Activated T-helper 1 cell treated with anti-CD3 and anti-CD28 coated beads, Interleukin-12 subunit alpha, Interleukin-12 subunit beta, Interleukin-2, Interleukin-4 antibody, amounts not matched to agents 30 ng/mL and 10 ng/mL and 1 ng/mL, durations not matched to agents 14 hours and 24 hours and 36 hours (primary cell): ENCODE measurements around the gene INSL3. TPM values are rescaled to one million over a fixed set of nuclear protein-coding genes. Genes with fewer than 3 reads are reported as not detected.

Source experiments
- DNase-seq: peaks from one replicate; pipeline ENCODE4 v3.0.0; 2021; ENCODE audit warnings: low spot score
- H3K27ac Mint-ChIP-seq: one replicate; pipeline ENCODE4 v1.8.0; 2021; ENCODE audit warnings: mild to moderate bottlenecking, mixed read lengths
- H3K27me3 Mint-ChIP-seq: one replicate; pipeline ENCODE4 v1.8.0; 2022; ENCODE audit warnings: mild to moderate bottlenecking, moderate library complexity, mixed read lengths; ENCODE audit not compliant: insufficient read depth
- H3K36me3 Mint-ChIP-seq: one replicate; pipeline ENCODE4 v1.8.0; 2021; ENCODE audit warnings: low read depth, mixed read lengths
- H3K4me1 Mint-ChIP-seq: one replicate; pipeline ENCODE4 v1.8.0; 2021; ENCODE audit warnings: low read depth, mixed read lengths
- H3K4me3 Mint-ChIP-seq: one replicate; pipeline ENCODE4 v1.8.0; 2021; ENCODE audit warnings: mild to moderate bottlenecking, moderate library complexity, mixed read lengths
- H3K9me3 Mint-ChIP-seq: one replicate; pipeline ENCODE4 v1.8.0; 2021; ENCODE audit warnings: mixed read lengths
- intact Hi-C: fragments of 100-400 bp; cut with micrococcal nuclease; formaldehyde crosslinking; loops from one replicate; pipeline ENCODE4 v1.15.1; 2024
- total RNA-seq: library from RNA; stranded (reverse); gene quantifications from 2 replicates; pipeline ENCODE4 v1.2.3, GENCODE V29; 2022

INSL3 gene
- total RNA-seq, 1 donor from 2014 or later, result 9.3 TPM

DNA sequence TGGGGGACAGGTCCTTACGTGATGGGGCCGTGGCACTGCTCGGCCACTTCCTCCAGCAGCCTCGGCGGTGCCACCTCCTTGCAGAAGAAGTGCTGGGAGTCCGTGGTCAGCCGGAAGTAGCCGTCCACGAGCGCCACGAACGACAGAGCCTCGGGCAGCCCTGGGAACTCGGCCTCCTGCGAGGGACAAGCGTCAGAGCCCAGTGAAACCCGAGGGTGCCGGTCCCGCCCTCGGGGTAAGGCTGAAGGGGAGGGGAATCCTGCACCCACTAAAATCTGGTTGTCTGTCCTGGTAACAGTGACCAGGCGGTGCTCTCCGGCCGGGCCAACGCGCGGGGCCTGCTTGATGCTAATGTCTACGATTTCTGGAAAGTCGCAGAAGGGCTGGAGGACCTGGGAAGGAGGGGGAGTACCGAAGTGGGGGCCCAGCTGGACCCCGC, 20.1 kb upstream of the INSL3 start:
- H3K27me3 Mint-ChIP-seq, result no peaks in the 10 kb centered on the region
- H3K27ac Mint-ChIP-seq, result no peak overlapping the region
- H3K4me3 Mint-ChIP-seq, result no peak overlapping the region
- intact Hi-C loops, result no loop called here
- peaks cover 42% of the 10 kb centered on the region for H3K4me1 Mint-ChIP-seq
- no peak for DNase-seq
- H3K36me3 Mint-ChIP-seq, result peaks cover 56% of the 10 kb centered on the region
- no peaks in the 10 kb centered on the region for H3K9me3 Mint-ChIP-seq

DNA sequence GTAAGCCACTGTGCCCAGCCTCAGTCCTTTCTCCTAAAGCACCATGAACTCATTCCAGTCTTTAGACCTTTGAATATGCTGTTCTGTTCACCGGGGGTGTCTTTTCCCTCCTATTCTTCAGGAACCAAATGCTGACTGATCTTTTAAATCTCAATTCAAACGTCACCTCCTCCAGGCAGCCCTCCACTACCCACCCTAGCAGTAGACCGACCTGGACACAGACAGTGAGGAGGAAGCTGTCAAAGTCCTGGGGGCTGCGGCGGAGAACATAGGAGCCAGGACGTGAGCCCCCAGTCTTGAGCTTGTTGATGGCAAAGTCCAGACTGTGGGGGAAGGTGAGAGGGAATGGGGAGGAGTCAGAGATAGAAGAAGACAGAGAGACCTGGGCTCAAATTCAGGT, 18.7 kb upstream of the INSL3 start:
- no peak overlapping the region for H3K27ac Mint-ChIP-seq
- peaks cover 41% of the 10 kb centered on the region for H3K4me1 Mint-ChIP-seq
- H3K27me3 Mint-ChIP-seq, result no peaks in the 10 kb centered on the region
- H3K36me3 Mint-ChIP-seq, result peaks cover 70% of the 10 kb centered on the region
- intact Hi-C loops, result no loop called here
- no peak for DNase-seq
- H3K9me3 Mint-ChIP-seq, result peaks cover 4% of the 10 kb centered on the region
- H3K4me3 Mint-ChIP-seq, result no peak overlapping the region

DNA sequence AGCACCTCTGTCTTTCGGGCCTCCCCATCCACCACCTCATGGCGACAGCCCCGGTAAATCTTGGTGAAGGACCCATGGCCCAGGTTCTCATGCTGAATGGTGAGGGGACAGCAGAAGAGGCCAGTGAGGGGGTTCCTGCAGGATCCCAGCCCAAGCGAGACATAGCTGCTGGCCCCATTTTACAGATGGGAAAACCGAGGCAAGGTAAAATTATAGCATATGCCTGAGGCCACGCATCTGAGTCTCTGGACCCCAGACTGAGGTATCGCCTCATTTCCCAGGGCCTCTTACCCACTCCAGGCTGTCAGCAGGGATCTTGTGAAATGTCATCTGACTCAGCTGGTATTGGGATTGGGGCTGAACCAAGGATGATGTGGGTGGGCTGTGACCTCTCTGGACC, 16.7 kb upstream of the INSL3 start:
- DNase-seq, result no peak
- no peak overlapping the region for H3K4me3 Mint-ChIP-seq
- peaks cover 4% of the 10 kb centered on the region for H3K9me3 Mint-ChIP-seq
- intact Hi-C loops, result no loop called here
- H3K36me3 Mint-ChIP-seq, result peaks cover 64% of the 10 kb centered on the region
- H3K27ac Mint-ChIP-seq, result peak overlapping the region; percentile 84
- H3K4me1 Mint-ChIP-seq, result peaks cover 24% of the 10 kb centered on the region
- H3K27me3 Mint-ChIP-seq, result no peaks in the 10 kb centered on the region

DNA sequence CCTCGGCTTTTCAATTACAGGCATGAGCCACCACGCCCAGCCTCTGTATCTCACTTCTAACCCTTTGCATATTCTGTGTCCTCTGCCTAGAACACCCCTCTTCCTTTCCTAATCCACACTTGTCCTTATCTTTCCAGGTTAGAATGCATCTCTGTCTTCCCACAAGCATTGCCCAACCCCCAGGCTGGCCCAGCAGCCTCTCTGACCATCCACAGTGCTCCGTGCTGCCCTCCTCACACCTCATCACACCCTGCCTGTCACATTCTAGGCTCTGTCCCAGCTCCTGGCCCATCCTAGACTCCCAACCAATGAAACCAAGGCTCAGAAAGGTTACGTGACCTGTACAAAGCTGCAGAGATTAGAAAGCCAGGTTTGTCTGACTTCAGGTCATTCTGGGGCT, 15.2 kb upstream of the INSL3 start:
- Mint-ChIP-seq H3K4me1 (peaks cover 24% of the 10 kb centered on the region), H3K36me3 (peaks cover 71% of the 10 kb centered on the region), H3K27ac (peak overlapping the region; percentile 21), H3K27me3 (no peaks in the 10 kb centered on the region), H3K9me3 (peaks cover 4% of the 10 kb centered on the region), H3K4me3 (no peak overlapping the region)
- no peak for DNase-seq
- intact Hi-C loops, result no loop called here

DNA sequence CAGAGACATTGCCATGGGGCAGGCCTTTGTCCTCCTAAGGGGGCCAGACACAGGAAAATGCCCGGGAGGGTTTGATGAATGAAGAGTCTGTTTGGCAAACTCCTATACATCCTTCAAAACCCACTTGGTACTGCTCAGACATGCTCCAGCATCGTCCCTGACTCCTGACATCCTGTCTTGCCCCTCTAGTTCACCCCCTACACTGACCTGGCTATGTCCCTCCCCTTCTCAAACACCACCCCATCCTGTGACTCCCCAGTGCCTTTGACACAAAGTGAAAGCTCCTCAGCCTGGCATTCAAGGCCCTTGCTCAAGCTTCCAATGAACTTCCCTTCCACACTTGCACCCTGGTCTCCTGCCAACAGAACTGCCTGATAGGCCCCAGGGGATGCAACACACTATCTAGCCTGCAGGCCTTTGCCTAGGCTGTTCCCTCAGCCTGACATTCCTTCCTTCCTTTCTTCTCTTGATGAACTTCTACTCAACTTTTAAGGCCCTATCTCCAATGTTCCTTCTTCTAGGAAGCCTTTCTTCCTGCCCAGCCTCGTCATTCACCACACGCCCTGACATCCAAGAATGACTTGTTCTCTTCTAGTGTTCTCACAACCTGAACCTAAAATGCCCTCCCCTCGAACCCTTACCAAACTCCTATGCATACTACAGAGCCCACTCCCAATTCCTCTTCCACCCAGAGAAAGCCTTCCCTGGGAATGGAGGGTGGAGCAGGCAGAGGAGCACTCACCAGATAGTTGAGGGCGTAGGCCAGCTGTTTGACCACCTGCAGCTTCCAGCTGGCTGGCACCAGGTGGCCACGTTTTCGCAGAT, 14.1 kb upstream of the INSL3 start:
- Mint-ChIP-seq H3K4me1 (peaks cover 24% of the 10 kb centered on the region), H3K4me3 (no peak overlapping the region), H3K27ac (peak overlapping the region; percentile 40), H3K27me3 (no peaks in the 10 kb centered on the region), H3K9me3 (peaks cover 4% of the 10 kb centered on the region), H3K36me3 (peaks cover 69% of the 10 kb centered on the region)
- intact Hi-C loops, result no loop called here
- DNase-seq, result no peak

DNA sequence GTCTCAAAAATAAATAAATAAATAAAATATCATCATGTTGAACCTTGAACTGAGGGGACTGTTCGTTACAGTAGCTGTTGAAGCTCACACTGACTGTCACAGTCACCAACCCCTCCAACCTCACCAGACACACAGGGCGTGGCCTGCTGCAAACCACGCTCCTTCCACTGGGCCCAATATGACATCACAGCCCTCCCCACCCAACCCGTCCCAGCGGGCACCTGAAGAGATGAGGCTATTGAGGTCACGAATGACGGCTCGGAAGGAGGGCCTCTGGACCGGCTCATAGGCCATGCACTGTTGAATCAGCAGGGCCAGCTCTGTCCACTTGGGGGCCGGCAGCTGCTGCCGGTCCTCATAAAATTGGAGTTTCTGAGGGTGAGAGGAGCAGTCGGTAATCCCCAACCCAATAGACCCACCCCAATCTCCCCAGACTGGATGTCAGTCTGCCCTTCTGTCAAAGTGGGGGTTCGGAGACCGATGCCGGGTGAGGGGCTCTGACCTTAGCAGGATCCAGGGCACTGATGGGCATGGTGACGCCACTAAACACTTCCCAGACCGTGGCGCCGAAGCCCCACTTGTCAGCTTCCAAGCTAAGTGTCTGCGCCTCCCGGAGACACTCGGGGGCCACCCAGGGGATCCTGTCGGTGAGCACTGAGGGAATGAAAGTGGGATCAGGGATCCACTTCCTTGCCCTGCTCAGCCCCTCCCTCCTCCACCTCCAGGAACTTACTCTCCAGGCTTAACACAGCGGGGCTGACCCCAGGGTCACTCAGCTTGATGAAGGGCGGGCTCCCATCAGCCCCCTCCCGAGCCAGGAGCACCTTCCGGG, 13.2 kb upstream of the INSL3 start:
- DNase-seq, result no peak
- intact Hi-C loops, result no loop called here
- Mint-ChIP-seq H3K4me3 (no peak overlapping the region), H3K27me3 (no peaks in the 10 kb centered on the region), H3K4me1 (peaks cover 24% of the 10 kb centered on the region), H3K27ac (no peak overlapping the region), H3K36me3 (peaks cover 69% of the 10 kb centered on the region), H3K9me3 (peaks cover 4% of the 10 kb centered on the region)

DNA sequence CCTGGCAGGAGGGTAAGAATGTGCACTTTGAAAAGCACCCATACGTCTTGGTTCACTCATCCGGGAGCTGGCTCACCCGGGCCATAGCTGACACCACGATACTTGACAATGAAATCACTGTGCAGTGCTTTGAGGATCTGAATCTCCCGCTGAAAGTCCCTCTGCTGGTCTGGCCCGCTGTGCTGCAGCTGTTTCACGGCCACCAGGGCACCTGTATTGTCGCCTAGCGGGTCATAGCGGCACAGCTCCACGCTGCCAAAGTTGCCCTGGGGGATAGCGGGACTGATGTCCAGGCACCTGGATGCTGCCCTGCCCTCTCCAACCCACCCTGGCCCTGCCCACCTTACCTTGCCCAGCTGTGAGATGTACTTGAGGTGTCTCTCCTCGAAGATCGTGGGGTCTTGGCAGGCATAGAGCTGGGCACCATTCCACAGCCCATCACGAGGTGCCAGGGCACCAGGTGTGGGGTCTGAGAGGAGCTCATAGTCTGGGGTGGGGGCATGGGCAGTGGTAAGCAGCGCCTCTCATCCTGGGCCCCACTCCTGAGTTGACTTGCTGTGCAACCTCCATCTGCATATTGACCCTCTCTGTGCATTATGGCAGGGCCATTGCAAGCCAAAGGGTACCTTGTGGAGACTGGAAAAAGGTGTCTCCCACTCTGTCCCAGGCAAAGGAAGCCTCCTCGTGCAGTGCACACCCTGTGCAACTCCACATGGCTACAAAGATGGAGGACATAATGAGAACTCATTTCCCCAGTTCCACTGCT, 11.3 kb upstream of the INSL3 start:
- no peak overlapping the region for H3K4me3 Mint-ChIP-seq
- intact Hi-C loops, result no loop called here

DNA sequence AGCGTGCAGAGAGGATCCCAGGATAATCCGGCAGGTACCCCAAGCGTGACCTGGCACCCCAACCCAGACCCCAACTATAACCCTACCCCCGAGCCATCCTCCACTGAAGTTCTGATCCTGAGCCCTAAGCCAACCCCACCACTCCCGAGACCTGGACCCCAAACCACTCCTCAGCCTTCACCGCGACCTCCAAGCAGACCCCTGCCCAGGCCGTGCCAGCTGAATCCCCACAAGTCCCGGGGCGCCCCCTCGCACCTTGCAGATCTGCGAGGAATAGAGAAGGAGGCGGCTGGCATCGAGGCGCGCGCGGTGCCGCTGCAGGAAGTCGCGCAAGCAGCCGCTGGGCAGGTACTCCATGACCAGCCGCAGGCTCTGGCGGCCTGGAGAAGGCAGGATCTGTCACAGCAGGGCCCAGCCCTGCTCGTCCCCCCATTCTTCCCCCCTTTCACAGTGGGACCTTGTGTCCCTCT, 10.1 kb upstream of the INSL3 start:
- intact Hi-C loops, result loop anchor here (1.0 to 2.0 kb wide), 3 partner anchors 11 to 23 kb away; partner anchors contain the start of gene JAK3
- H3K9me3 Mint-ChIP-seq, result peaks cover 4% of the 10 kb centered on the region
- H3K27me3 Mint-ChIP-seq, result no peaks in the 10 kb centered on the region
- peaks cover 14% of the 10 kb centered on the region for H3K4me1 Mint-ChIP-seq
- no peak for DNase-seq
- no peak overlapping the region for H3K27ac Mint-ChIP-seq
- no peak overlapping the region for H3K4me3 Mint-ChIP-seq
- H3K36me3 Mint-ChIP-seq, result peaks cover 55% of the 10 kb centered on the region

More for the DNA sequence above, 11.3 kb upstream of the INSL3 start:
- no peak overlapping the region for H3K27ac Mint-ChIP-seq
- H3K9me3 Mint-ChIP-seq, result peaks cover 4% of the 10 kb centered on the region
- H3K36me3 Mint-ChIP-seq, result peaks cover 62% of the 10 kb centered on the region
- DNase-seq, result no peak
- H3K27me3 Mint-ChIP-seq, result no peaks in the 10 kb centered on the region
- peaks cover 18% of the 10 kb centered on the region for H3K4me1 Mint-ChIP-seq

DNA sequence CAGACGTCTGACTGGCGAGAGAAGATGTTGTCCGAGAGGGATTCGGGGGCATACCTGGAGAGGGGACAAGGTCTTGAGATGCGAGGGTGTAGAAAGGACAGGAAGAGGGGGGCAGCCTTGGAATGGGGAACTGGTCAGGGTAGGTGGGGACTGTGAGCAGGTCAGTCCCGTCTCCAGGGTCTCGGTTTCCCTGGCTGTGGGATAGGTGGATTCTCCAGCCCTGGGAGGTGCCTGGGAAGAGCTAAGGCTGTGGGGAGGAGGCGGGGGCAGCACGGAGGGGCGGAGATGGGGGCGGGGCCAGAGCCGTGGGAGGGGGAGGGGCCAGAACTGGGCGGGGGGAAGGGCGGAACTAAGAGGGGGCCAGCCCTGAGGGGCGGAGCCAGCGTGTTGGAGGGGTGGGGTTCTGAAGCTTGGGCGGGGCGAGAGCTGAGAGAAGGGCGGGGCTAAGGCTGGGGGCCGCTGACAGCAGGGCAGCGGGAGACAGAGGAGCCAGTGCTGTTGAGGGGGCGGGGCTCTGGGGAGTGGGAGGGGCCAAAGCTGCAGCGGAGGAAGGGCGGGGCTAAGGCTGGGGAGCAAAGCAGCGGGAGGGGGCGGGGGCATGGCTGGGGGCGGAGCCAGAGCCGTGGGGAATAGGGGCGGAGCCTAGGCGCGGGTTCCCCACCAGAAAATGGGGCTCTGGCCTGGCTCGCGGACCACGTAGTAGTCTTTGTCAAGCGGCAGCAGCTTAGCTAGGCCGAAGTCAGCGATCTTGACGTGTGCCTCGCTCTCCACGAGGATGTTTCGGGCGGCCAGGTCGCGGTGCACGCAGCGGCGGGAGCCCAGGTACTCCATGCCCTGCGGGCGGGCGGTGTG, 9.5 kb upstream of the INSL3 start:
- no peak overlapping the region for H3K4me3 Mint-ChIP-seq
- H3K4me1 Mint-ChIP-seq, result peaks cover 11% of the 10 kb centered on the region
- no peak overlapping the region for H3K27ac Mint-ChIP-seq
- intact Hi-C loops, result loop anchor here (1.0 to 2.0 kb wide), 4 partner anchors 12 to 44 kb away; partner anchors contain the start of gene JAK3
- H3K9me3 Mint-ChIP-seq, result peaks cover 4% of the 10 kb centered on the region
- peaks cover 48% of the 10 kb centered on the region for H3K36me3 Mint-ChIP-seq
- peak; percentile 12 for DNase-seq
- no peaks in the 10 kb centered on the region for H3K27me3 Mint-ChIP-seq

DNA sequence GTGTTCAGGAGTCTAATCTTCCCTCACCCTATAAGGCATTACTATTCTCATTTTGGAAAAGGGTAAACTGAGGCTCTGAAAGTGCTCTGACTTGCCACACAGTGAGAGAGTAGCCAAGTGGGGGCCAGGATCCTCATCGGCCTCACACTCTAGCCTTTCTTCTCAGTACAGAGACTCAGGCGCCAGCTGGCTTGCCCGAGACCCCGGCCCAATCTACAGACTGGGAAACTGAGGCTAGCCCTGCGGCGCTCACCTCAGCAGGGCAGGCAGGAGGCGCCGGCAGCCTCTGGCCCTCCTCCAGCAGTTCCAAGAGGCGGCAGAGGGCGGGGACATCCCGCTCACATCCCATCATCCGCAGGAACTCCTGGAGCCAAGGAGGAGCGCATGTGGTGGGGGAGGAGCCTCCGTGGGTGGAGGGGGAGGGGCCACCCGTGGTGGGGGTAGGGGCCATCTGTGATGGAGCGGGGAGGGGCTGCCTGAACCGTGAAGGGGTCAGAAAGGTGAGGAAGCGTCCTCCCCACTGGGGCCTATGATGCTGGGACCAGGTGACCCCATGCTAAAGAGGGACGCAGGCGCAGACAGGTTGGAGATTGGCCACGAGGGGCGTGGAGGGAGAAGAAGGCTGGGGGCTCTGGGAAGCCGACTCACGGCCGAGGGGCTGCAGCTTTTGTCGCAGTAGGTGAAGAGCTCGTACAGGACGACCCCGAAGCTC, 8.7 kb upstream of the INSL3 start:
- no peaks in the 10 kb centered on the region for H3K9me3 Mint-ChIP-seq
- H3K4me1 Mint-ChIP-seq, result peaks cover 3% of the 10 kb centered on the region
- DNase-seq, result no peak
- intact Hi-C loops, result loop anchor here (1.0 to 2.0 kb wide), 3 partner anchors 17 to 44 kb away; partner anchors contain the start of gene JAK3
- H3K4me3 Mint-ChIP-seq, result no peak overlapping the region
- no peaks in the 10 kb centered on the region for H3K27me3 Mint-ChIP-seq
- no peak overlapping the region for H3K27ac Mint-ChIP-seq
- H3K36me3 Mint-ChIP-seq, result peaks cover 45% of the 10 kb centered on the region

DNA sequence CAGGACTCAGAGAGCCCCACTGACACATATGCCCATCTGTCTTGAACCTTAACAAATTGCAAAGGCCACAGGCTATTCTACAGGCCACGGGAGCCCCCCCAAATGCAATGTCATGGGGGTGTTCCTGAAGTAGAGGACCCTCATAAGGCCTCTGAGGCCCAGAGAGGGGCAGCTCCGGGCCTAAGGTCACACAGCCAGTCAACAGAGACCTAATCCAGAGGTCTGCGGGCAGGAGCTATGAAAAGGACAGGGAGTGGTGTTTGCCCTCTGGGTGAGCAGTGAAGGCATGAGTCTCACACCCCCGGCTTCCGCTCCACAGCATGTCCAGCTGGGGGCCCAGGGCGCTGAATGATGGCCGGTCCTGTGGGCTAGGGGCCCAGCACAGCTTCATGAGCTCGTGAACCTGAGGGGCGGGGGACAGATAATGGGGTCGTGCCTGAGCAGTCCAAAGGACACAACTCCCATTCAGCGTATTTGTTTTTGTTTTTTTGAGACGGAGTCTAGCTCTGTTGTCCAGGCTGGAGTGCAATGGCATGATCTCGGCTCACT, 5.3 kb upstream of the INSL3 start:
- no peaks in the 10 kb centered on the region for H3K27me3 Mint-ChIP-seq
- no peaks in the 10 kb centered on the region for H3K9me3 Mint-ChIP-seq
- H3K36me3 Mint-ChIP-seq, result peaks cover 35% of the 10 kb centered on the region

More for the DNA sequence above, 5.3 kb upstream of the INSL3 start:
- intact Hi-C loops, result no loop called here
- H3K27ac Mint-ChIP-seq, result no peak overlapping the region
- no peak overlapping the region for H3K4me3 Mint-ChIP-seq
- no peaks in the 10 kb centered on the region for H3K4me1 Mint-ChIP-seq
- no peak for DNase-seq
